ENCODE measurements around the gene UBE2E3.
"Not testable (repeated sequence)": the region's sequence is repeated elsewhere in the genome, so short reads cannot be mapped to it uniquely, and the experiment has no call there.

Gene UBE2E3

GRCh38 chr2:181036445-181036844 lies 56.0 kb downstream of the UBE2E3 start:
- DNase-seq (ENCODE audit: low read depth): no peak

DNA sequence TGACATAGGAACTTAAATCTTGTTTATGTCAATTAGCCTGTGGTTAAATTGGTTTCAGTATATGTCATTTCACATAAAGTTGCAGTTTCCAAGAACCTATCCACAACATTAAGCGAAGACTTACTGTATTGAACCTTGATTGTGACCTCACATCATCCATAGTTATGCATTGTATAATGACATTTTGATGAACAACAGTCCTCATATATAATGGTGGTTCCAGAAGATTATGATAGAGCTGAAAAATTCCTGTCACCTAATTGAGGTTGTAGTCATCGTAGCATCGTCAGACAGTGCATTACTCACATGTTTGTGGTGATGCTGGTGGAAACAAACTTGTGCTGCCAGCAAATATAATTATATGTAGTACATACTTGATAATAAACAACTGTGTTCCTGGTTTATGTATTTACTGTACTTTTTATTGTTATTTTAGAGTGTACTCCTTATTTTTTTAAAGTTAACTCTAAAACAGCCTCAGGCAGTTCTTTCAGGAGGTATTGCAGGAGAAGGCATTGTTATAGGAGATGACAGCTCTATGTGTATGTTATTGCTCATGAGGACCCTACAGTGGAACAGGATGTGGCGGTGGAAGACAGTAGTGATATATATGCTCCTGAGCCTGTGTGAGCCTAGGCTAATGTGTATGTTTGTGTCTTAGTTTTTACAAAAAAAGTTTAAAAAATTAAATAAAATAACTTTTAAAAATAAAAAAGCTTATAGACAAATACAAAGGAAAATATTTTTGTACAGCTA lies 56.6 kb downstream of the UBE2E3 start:
- no peak for DNase-seq (ENCODE audit: low read depth)

DNA sequence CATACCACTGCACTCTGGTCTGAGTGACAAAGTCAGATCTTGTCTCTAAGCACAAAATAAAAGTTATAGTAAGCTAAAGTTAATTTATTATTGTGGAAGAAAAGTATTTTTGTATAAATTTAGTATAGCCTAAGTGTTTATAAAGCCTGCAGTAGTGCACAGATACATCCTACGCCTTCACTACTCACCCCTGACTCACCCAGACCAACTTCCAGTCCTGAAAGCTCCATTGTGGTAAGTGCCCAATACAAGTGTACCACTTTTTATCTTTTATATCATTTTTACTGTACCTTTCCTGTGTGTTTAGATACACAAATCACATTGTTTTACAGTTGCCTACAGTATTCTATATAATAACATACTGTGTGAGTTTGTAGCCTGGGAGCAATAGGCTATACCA lies 57.5 kb downstream of the UBE2E3 start:
- no peak for DNase-seq (ENCODE audit: low read depth)

GRCh38 chr2:181038796-181039195 lies 58.4 kb downstream of the UBE2E3 start:
- no peak for DNase-seq (ENCODE audit: low read depth)

GRCh38 chr2:181040839-181041238 lies 60.4 kb downstream of the UBE2E3 start:
- not testable (repeated sequence) for DNase-seq (ENCODE audit: low read depth)

DNA sequence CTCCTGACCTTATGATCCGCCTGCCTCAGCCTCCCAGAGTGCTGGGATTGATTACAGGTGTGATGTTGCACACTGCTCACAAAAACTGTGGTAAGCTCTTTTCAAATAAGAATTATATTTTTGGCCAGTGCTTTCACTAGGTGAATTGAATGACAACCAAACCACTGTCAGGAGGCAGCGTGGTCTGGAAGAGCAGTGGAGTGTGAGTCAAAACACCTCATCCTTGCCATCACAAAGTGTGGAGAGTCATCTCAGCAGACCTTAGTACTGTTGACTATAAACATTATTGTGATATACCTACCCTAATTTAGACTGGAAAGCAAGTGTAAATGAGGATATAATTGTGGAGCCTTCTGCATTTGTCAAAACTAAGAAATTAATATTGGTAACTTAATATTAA lies 61.3 kb downstream of the UBE2E3 start:
- DNase-seq (ENCODE audit: low read depth): no peak

GRCh38 chr2:181042706-181043105 lies 62.3 kb downstream of the UBE2E3 start:
- DNase-seq (ENCODE audit: low read depth): no peak

DNA sequence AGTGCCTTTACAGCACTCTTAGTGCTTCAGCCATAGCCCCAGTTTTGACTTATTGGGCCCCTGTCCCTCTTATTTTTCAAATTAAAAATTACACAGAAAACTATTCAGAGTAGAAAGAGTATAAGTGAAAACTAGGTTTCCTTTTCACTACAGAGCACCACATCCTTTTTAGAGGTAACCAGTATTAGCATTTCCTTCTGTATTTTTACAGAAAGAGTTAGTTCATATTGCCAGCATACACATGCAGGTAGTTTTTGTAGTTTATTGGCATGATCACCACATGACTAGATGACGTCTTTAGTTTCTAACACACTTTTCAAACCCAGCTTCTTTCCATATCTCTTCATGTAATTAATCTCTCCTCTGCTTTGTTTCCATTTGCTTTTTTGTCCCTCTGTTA lies 66.4 kb downstream of the UBE2E3 start:
- no peak for DNase-seq (ENCODE audit: low read depth)

DNA sequence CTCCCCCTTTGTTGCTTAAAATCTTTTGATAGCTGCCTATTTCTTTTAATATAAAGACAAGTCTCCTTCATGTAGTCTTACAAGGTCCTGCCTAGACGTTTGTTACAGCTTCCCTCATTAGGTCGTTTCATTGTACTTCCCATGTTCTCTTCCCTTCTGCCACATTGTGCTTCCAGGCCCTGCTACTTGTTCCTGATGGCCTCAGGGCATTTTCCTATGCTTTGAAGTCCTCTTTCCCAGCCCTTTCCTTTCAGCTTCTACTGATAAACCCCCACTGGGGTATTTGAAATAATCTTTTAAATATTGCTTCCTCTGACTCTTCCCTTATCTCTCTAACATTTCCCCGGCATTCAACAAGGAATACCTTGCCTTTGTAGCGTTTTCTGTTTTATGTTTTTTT lies 67.4 kb downstream of the UBE2E3 start:
- DNase-seq (ENCODE audit: low read depth): no peak

GRCh38 chr2:181051861-181052522 lies 71.6 kb downstream of the UBE2E3 start:
- DNase-seq (ENCODE audit: low read depth): no peak

DNA sequence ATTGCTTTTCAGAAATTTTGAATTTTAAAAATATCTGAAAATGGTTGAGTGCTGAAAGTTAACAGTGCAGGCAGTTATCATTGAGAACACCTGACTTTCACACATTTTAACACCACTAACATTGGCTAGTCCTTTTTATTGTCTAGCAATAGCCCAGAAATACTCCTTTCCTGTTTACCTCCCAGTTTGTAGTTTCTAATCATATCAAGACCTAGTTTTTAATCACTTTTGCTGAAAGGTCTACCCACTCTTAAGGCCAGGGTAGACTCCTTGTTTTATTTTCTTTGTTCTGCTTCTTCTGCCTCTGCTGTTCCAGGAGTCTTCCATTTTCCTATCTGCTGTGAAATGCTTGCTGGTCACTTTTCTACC lies 72.1 kb downstream of the UBE2E3 start:
- DNase-seq (ENCODE audit: low read depth): no peak

- no peak for DNase-seq (ENCODE audit: low read depth)
Measured at GRCh38 chr2:181054256-181054655, 73.9 kb downstream of the UBE2E3 start.

- no peak for DNase-seq (ENCODE audit: low read depth)
Measured at GRCh38 chr2:181054843-181055242, 74.4 kb downstream of the UBE2E3 start.

DNA sequence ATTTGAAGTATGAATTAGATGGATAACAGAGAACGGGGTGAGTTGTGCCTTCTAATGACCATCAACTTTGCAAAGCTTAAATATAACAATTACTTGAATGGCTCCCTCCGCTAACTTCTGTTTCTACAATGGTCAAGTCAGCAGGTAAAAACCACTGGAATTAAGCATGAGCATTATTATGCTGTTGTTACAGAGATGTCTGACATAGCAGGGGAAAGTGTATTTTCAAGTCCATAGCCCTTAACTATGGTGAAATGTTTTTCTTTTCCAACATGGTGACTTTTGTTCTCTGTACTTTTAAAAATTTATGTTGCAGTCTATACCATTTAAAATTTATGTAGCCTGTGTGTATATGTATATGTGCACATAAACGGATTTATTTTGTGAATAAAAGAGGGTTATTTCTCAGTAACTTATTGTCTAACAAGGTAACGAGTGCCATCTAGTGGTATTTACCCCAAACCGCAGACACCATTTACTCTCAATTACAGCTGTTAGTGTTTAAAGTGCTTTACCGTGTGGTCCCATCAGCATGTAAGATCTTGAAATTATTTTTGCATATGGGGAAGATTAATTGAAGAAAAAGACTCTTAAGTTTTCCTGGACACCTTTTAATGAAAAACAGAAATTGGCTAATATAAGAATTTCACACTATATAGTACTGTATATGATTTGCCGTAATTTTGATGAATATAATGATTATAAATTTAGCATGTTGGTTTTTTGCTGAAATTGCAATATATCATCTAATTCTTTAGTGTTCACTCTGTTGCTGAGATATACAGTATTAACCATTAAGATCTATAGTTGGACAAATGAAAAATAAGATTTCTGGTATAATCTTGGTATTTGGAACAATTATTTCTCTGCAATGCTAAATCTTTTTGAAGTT lies 78.2 kb downstream of the UBE2E3 start:
- DNase-seq (ENCODE audit: low read depth): no peak

- no peak for DNase-seq (ENCODE audit: low read depth)
Measured at GRCh38 chr2:181063696-181064095, 83.3 kb downstream of the UBE2E3 start.

DNA sequence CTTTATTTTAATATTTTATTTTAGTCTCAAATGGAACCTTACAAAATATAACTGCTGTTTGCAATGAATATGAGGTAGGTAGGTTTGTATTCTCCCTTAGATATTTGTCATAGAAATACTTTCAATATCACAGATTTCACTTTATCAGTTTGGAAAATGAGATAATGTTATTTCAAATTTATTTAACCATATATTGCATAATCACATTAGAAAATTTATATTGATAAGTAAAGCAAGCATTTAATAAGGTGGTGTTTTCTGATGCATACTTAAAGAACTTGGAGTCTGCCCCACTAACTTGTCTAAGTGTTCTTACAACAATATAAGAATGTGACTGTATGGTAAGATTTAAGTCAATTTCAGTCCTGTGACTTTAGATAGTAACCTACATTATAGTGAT lies 85.1 kb downstream of the UBE2E3 start:
- no peak for DNase-seq (ENCODE audit: low read depth)

DNA sequence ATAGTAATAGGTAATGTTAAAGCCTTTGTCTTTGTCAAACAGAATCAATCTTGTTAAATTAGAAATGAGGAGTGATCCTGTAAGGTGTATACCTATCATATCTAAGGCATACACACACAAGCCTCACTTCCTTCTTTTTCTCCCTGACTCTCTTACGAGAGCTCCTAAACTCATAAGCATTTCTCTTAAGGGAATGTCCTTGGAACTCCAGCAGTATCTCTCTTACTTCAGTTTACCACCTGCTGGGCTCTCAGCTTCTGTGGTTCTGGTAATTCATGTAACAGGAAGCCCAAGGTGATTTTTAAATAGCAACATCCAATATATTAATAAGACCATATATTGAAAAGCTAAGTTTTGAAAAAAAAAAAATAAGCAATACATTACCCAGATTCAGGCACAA lies 85.9 kb downstream of the UBE2E3 start:
- DNase-seq (ENCODE audit: low read depth): no peak

DNA sequence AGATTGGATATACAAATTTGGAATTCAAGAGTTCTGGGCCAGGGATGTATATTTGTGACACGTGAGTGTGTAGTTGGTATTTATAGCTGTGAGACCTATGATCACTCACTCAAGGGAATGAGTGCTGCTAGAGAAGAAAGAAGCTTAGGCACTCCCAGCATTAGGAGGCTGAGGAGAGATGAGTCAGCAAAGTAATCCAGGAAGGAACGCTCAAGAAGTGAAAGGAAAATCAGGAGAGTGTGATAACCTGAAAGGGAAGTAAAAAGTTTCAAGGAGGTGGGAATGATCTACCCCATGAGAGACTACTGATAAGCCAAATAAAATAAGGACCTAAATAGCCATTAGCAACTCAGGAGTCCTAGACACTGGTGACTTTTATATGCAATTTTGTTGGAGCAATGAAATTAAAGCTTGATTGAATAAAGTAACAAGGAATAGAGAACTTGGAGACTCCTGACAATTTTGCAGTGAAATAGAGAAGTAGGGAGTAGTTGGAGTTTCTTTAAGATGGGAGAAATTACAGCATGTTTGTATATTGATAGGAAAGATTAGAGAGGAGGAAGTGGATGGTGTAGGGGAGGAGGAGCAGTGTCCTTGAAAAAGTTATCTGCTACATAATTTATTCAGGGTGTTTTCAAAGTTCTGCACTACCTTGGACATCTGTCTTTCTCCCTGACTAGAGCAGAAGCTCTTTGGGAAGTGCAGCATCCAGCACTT lies 89.9 kb downstream of the UBE2E3 start:
- DNase-seq (ENCODE audit: low read depth): no peak

- no peak for DNase-seq (ENCODE audit: low read depth)
Measured at GRCh38 chr2:181070836-181071200, 90.4 kb downstream of the UBE2E3 start.

DNA sequence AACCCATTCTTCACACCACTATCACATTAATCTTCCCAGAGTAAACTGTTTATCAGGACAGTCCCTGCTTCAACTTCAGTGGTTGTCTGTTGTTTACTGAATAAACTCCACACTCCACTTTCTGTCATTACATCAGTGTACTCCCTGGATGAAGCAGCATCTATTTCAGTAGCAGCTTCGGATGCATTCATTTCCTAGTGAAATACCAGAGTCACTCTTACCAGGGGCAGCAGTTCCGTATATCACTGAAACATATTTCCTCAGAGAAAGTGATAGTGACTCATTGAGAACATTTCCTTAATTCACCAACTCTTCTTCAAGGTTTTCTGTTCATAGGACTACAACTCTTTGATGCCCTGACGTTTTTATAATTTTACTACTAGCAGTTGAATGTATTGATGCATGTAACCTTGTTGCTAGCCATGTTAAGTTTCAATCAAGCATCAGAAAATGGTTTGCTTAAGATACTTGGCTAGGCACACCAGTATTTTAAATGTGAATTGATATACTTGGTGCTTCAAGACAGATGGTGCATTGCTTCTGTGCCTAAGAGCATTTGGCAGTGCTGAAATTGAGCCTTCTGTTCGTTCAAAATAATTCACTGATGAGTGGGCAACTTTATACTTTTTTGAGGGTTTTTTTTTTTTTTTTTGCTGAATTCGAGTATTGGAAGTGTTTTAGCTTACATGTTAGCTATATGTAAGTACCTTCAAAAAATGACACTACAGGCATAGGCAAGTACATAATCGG lies 92.3 kb downstream of the UBE2E3 start:
- DNase-seq (ENCODE audit: low read depth): no peak

DNA sequence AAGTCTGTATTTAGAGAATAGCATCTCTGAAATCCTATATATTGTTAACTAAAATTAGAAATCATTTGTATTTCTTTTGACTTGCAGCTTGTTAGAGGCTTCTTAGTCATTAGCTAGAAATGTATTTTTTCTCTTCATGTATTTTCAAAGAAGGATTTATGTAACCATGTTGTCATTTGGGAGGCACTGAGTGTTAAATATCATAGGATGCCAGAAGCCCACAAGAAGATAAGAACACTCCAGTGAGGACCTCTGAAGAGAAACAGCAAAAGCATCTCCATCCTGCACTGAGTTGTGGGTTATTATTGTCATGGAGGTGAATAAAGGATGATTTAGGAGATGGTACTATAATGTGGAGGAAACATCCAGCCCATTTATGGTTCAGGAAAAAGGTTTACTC lies 93.5 kb downstream of the UBE2E3 start:
- DNase-seq (ENCODE audit: low read depth): no peak

DNA sequence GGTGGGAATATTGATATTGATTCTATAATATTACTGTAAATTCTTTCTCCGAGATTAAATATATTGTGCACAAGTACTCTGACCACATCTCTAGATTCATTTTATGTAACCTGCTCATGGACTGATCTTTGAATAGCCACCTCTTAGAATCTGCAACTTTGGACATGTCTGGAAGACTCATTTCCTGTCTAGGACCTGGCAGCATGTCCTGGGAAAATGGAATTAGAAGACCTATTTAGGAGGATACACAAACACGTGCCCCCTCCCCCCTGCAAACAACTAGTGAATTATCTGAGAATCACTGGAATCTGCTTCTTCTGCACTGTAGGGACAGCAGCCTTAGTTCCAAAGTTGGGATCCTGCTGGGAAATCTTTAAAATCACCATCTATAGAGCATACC lies 94.1 kb downstream of the UBE2E3 start:
- DNase-seq (ENCODE audit: low read depth): no peak

Measured in stimulated activated CD8-positive, alpha-beta memory T cell treated with anti-CD3 and anti-CD28 coated beads, Interleukin-12 subunit alpha, Interleukin-12 subunit beta, amount 100 ng/mL, for 4 hours (primary cell).